ENCODE results near the gene CLEC16A. TPM values are rescaled to one million over a fixed set of nuclear protein-coding genes. Genes with fewer than 3 reads are reported as not detected.

Gene CLEC16A
- total RNA-seq, 1 donor from 2014 or later = 35.9 TPM

GRCh38 chr16:11063448-11064201, 119.3 kb downstream of the CLEC16A start:
- no peak for DNase-seq
- Mint-ChIP-seq H3K27ac (no peak overlapping the region), H3K9me3 (no peaks in the 10 kb centered on the region), H3K4me3 (no peak overlapping the region), H3K27me3 (no peaks in the 10 kb centered on the region), H3K36me3 (ENCODE audit: low read depth) (peaks cover 58% of the 10 kb centered on the region), H3K4me1 (peaks cover 35% of the 10 kb centered on the region)
- intact Hi-C loops (cut with micrococcal nuclease) = no loop called here

DNA sequence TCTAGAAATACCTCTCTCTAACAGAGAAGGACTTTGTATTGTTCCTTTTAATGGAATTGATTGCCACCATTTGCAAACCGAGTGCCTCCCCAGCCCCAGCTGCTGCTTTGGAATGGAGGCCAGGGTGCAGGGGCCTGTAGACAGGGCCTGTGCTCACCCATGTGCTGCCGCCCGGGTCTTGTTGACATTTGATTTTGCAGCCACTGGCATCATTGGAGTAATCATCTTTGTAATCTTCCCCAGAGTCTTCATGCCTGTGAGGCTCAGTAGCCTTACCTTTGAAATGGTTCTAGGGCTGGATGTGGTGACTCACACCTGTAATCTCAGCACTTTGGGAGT, 119.8 kb downstream of the CLEC16A start:
- Mint-ChIP-seq H3K4me1 (peaks cover 33% of the 10 kb centered on the region), H3K36me3 (ENCODE audit: low read depth) (peaks cover 55% of the 10 kb centered on the region), H3K27ac (no peak overlapping the region), H3K27me3 (no peaks in the 10 kb centered on the region), H3K9me3 (no peaks in the 10 kb centered on the region), H3K4me3 (no peak overlapping the region)
- intact Hi-C loops (cut with micrococcal nuclease) = no loop called here
- DNase-seq = no peak

DNA sequence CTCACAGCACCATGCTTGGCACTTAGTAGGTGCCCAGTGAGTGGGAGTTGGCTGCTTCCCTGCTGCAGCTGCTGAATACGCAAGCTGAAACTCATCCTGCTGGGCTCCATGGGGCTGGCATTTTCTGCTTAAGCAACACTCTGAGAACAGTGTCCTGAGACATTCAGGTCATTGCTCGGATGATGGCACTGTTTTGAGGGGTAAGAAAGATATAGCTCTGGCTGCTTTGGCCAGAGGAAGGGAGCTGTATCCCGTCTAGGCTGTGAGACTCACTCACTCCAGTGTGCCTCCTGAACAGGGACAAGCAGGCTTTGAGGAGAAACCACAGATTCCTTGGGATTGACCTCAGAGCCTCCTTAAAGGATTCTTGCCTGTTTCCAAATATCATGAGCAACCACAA, 120.5 kb downstream of the CLEC16A start:
- no peak overlapping the region for H3K4me3 Mint-ChIP-seq
- peaks cover 48% of the 10 kb centered on the region for H3K36me3 Mint-ChIP-seq (ENCODE audit: low read depth)
- peaks cover 35% of the 10 kb centered on the region for H3K4me1 Mint-ChIP-seq
- H3K9me3 Mint-ChIP-seq = no peaks in the 10 kb centered on the region
- DNase-seq = no peak
- no peak overlapping the region for H3K27ac Mint-ChIP-seq
- intact Hi-C loops (cut with micrococcal nuclease) = no loop called here
- H3K27me3 Mint-ChIP-seq = no peaks in the 10 kb centered on the region

- peaks cover 51% of the 10 kb centered on the region for H3K36me3 Mint-ChIP-seq (ENCODE audit: low read depth)
- intact Hi-C loops (cut with micrococcal nuclease) = no loop called here
- H3K27me3 Mint-ChIP-seq = no peaks in the 10 kb centered on the region
- no peak overlapping the region for H3K4me3 Mint-ChIP-seq
- peaks cover 40% of the 10 kb centered on the region for H3K4me1 Mint-ChIP-seq
- no peaks in the 10 kb centered on the region for H3K9me3 Mint-ChIP-seq
- no peak for DNase-seq
- peak overlapping the region; percentile 51 for H3K27ac Mint-ChIP-seq
These were observed 122.0 kb downstream of the CLEC16A start for GRCh38 chr16:11066261-11066870.

DNA sequence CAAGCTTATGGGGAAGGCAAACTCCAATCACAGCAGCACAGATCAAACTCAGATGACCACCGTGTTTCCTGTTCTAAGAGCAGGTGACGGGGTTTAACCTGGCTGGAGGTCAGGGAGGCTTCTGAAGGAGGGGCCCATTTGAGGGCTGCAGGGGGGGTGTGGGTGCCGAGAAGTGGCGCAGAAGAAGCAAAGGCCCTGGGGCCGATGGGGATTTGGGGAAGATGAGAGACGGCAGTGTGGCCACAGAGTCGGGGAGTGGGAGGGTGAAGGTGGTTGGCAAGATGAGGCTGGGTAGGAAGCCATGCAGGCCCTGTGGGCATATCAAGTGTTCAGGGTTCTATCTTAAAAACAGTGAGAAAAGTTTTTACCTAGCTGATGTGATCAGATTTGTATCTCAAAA, 122.9 kb downstream of the CLEC16A start:
- H3K36me3 Mint-ChIP-seq (ENCODE audit: low read depth) = peaks cover 51% of the 10 kb centered on the region
- DNase-seq = no peak
- H3K27ac Mint-ChIP-seq = peak overlapping the region; percentile 37
- H3K4me1 Mint-ChIP-seq = peaks cover 47% of the 10 kb centered on the region
- H3K9me3 Mint-ChIP-seq = no peaks in the 10 kb centered on the region
- H3K4me3 Mint-ChIP-seq = no peak overlapping the region
- intact Hi-C loops (cut with micrococcal nuclease) = no loop called here
- no peaks in the 10 kb centered on the region for H3K27me3 Mint-ChIP-seq

DNA sequence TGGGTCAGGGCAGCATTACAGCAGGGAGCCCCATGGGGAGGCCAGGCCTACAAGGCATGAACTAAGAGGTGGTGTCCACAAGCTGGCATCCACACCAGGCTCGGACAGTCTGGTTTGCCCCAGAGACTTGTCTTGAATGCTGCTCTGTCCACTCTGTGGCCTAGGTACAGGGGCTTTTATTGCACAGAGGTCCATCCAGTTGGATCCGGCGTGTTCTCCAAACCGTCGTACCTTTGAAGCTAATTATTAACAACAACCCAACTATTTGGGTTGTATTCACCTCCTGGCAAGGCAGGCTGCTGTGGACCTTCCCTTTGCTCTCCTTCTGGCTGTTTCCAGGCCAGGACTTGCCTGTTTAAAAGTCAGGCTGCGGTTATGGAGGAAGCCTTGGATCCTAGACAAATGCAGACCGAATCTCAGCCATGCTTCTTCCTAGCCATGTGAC, 123.4 kb downstream of the CLEC16A start:
- peak overlapping the region; percentile 37 for H3K27ac Mint-ChIP-seq
- no peaks in the 10 kb centered on the region for H3K27me3 Mint-ChIP-seq
- H3K9me3 Mint-ChIP-seq = no peaks in the 10 kb centered on the region
- peaks cover 51% of the 10 kb centered on the region for H3K4me1 Mint-ChIP-seq
- H3K36me3 Mint-ChIP-seq (ENCODE audit: low read depth) = peaks cover 53% of the 10 kb centered on the region
- intact Hi-C loops (cut with micrococcal nuclease) = no loop called here
- H3K4me3 Mint-ChIP-seq = no peak overlapping the region
- no peak for DNase-seq

DNA sequence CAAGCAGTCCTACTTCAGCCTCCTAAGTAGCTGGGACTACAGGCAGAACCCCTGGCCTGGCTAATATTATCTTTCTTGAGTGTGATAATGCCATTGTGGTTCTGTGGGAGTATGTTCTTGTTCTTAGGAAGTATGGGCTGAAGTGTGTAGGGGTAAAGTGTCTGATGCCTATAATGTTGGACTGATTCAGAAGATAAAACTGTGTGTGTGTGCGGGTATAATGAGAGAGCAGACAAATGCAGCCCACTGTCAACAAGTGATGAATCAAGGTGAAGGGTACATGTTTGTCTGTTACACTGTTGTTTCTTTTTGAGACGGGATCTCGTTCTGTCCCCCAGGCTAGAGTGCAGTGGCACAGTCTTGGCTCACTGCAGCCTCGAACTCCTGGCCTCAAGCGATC, 127.5 kb downstream of the CLEC16A start:
- Mint-ChIP-seq H3K4me3 (peak overlapping the region; percentile 2), H3K27ac (peak overlapping the region; percentile 88), H3K4me1 (peaks cover 67% of the 10 kb centered on the region), H3K9me3 (peaks cover 4% of the 10 kb centered on the region), H3K27me3 (no peaks in the 10 kb centered on the region), H3K36me3 (ENCODE audit: low read depth) (peaks cover 44% of the 10 kb centered on the region)
- intact Hi-C loops (cut with micrococcal nuclease) = loop anchor here (5.0 kb wide), 1 partner anchor 35 kb away; no protein-coding TSS in a partner anchor
- no peak for DNase-seq

- Mint-ChIP-seq H3K4me1 (peaks cover 68% of the 10 kb centered on the region), H3K4me3 (peak overlapping the region; percentile 2), H3K27me3 (no peaks in the 10 kb centered on the region), H3K27ac (peak overlapping the region; percentile 88), H3K36me3 (ENCODE audit: low read depth) (peaks cover 40% of the 10 kb centered on the region), H3K9me3 (peaks cover 4% of the 10 kb centered on the region)
- intact Hi-C loops (cut with micrococcal nuclease) = loop anchor here (5.0 kb wide), 1 partner anchor 35 kb away; no protein-coding TSS in a partner anchor
- no peak for DNase-seq
These were observed 128.2 kb downstream of the CLEC16A start for GRCh38 chr16:11072420-11073153.

DNA sequence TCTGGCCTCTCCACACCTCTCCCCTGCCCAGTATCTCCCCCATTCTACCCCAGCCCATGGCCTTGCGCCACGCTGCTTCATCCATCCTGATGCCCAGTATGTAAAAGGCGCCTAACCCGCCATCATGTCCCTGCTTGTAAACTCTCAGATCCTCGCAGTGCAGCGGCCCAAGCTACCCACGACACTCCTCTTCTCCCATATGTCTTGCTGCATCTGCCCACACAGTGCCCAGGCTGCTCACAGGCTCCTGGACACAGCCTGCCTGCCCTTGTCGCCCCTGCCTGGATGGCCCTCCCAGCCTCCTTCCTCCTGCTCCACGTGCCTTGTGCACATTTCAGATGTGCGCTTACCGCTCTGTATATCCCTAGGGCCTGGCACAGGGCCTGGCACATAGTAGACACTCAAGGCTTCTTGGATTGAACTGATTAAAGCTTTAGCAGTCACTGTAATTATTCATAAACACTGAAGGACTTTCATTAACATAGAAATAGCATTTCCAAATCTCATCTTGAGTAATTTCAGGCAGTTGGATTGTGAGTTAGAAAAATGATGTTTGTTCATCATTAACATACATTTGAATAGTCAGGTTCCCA, 129.1 kb downstream of the CLEC16A start:
- Mint-ChIP-seq H3K27me3 (no peaks in the 10 kb centered on the region), H3K36me3 (ENCODE audit: low read depth) (peaks cover 42% of the 10 kb centered on the region), H3K27ac (peak overlapping the region; percentile 82), H3K4me3 (peak overlapping the region; percentile 34), H3K9me3 (peaks cover 4% of the 10 kb centered on the region), H3K4me1 (peaks cover 77% of the 10 kb centered on the region)
- DNase-seq = no peak
- intact Hi-C loops (cut with micrococcal nuclease) = loop anchor here (5.0 kb wide), 1 partner anchor 34 kb away; no protein-coding TSS in a partner anchor

GRCh38 chr16:11074131-11074530, 129.8 kb downstream of the CLEC16A start:
- Mint-ChIP-seq H3K27me3 (no peaks in the 10 kb centered on the region), H3K36me3 (ENCODE audit: low read depth) (peaks cover 40% of the 10 kb centered on the region), H3K4me1 (peaks cover 81% of the 10 kb centered on the region), H3K27ac (peak overlapping the region; percentile 82), H3K9me3 (peaks cover 4% of the 10 kb centered on the region), H3K4me3 (no peak overlapping the region)
- DNase-seq = no peak
- intact Hi-C loops (cut with micrococcal nuclease) = loop anchor here (2.0 to 5.0 kb wide), 2 partner anchors 33 to 85 kb away; no protein-coding TSS in a partner anchor

- Mint-ChIP-seq H3K27me3 (no peaks in the 10 kb centered on the region), H3K4me1 (peaks cover 88% of the 10 kb centered on the region), H3K27ac (peak overlapping the region; percentile 64), H3K9me3 (peaks cover 4% of the 10 kb centered on the region), H3K4me3 (no peak overlapping the region), H3K36me3 (ENCODE audit: low read depth) (peaks cover 45% of the 10 kb centered on the region)
- intact Hi-C loops (cut with micrococcal nuclease) = loop anchor here (2.0 kb wide), 1 partner anchor 86 kb away; no protein-coding TSS in a partner anchor
- DNase-seq = no peak
These were observed 130.8 kb downstream of the CLEC16A start for GRCh38 chr16:11075163-11075562.

GRCh38 chr16:11076259-11077018, 132.1 kb downstream of the CLEC16A start:
- peaks cover 4% of the 10 kb centered on the region for H3K9me3 Mint-ChIP-seq
- H3K27ac Mint-ChIP-seq = peak overlapping the region; percentile 90
- H3K4me1 Mint-ChIP-seq = peaks cover 88% of the 10 kb centered on the region
- intact Hi-C loops (cut with micrococcal nuclease) = loop anchor here (1.0 kb wide), 3 partner anchors 18 to 157 kb away; no protein-coding TSS in a partner anchor
- H3K36me3 Mint-ChIP-seq (ENCODE audit: low read depth) = peaks cover 42% of the 10 kb centered on the region
- H3K27me3 Mint-ChIP-seq = no peaks in the 10 kb centered on the region
- peak; percentile 84 for DNase-seq
- H3K4me3 Mint-ChIP-seq = peak overlapping the region; percentile 55
